Tibial nerve (tissue), 3 donors: ENCODE measurements around the gene STYXL1.

Source experiments
- POLR2A ChIP-seq, 2 donors: fragments of 450-650 bp; IDR thresholded peaks; one replicate each; pipeline ENCODE4 v1.6.1; 2017; ENCODE audit warnings: antibody characterized with exemption in 2 of 2, mild to moderate bottlenecking in 2 of 2, moderate library complexity in 2 of 2
- TF ChIP-seq, protein P1 (sequence below), 5 experiments: fragments of 200-600 bp in 3 of 5; fragments of 450-650 bp in 2 of 5; sonication (generic) in 3 of 5; IDR thresholded peaks; one replicate each; pipeline ENCODE4 v1.5.1; 2016 to 2019; ENCODE audit warnings: antibody characterized with exemption in 5 of 5, mild to moderate bottlenecking in 3 of 5, moderate library complexity in 2 of 5

GRCh38 chr7:75950111-75950681 is 97.6 kb downstream of the STYXL1 start:
- TF ChIP-seq, protein P1, sequence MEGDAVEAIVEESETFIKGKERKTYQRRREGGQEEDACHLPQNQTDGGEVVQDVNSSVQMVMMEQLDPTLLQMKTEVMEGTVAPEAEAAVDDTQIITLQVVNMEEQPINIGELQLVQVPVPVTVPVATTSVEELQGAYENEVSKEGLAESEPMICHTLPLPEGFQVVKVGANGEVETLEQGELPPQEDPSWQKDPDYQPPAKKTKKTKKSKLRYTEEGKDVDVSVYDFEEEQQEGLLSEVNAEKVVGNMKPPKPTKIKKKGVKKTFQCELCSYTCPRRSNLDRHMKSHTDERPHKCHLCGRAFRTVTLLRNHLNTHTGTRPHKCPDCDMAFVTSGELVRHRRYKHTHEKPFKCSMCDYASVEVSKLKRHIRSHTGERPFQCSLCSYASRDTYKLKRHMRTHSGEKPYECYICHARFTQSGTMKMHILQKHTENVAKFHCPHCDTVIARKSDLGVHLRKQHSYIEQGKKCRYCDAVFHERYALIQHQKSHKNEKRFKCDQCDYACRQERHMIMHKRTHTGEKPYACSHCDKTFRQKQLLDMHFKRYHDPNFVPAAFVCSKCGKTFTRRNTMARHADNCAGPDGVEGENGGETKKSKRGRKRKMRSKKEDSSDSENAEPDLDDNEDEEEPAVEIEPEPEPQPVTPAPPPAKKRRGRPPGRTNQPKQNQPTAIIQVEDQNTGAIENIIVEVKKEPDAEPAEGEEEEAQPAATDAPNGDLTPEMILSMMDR (IDR thresholded peaks at IDR 0.05): no peak
- TF ChIP-seq POLR2A (IDR thresholded peaks at IDR 0.05): no peak
